Umbilical cord (tissue), 2 donors: ENCODE data around the gene USP17L13. TPM values are rescaled to one million over a fixed set of nuclear protein-coding genes. Genes with fewer than 3 reads are reported as not detected.
"Not testable (repeated sequence)": the region's sequence is repeated elsewhere in the genome, so short reads cannot be mapped to it uniquely, and the experiment has no call there.

Source experiments
- DNase-seq: peaks from one replicate; pipeline ENCODE4 v3.0.0-alpha.2; 2015; ENCODE audit warnings: low spot score
- total RNA-seq: library from RNA; depleted of rRNA; stranded (reverse); fragments of >200 nt; gene quantifications from one replicate; pipeline ENCODE4 v1.2.3, GENCODE V29; 2014; ENCODE audit warnings: low replicate concordance; ENCODE audit not compliant: insufficient read depth

The USP17L13 gene, protein sequence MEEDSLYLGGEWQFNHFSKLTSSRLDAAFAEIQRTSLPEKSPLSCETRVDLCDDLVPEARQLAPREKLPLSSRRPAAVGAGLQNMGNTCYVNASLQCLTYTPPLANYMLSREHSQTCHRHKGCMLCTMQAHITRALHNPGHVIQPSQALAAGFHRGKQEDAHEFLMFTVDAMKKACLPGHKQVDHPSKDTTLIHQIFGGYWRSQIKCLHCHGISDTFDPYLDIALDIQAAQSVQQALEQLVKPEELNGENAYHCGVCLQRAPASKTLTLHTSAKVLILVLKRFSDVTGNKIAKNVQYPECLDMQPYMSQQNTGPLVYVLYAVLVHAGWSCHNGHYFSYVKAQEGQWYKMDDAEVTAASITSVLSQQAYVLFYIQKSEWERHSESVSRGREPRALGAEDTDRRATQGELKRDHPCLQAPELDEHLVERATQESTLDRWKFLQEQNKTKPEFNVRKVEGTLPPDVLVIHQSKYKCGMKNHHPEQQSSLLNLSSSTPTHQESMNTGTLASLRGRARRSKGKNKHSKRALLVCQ
- not detected for total RNA-seq

DNA sequence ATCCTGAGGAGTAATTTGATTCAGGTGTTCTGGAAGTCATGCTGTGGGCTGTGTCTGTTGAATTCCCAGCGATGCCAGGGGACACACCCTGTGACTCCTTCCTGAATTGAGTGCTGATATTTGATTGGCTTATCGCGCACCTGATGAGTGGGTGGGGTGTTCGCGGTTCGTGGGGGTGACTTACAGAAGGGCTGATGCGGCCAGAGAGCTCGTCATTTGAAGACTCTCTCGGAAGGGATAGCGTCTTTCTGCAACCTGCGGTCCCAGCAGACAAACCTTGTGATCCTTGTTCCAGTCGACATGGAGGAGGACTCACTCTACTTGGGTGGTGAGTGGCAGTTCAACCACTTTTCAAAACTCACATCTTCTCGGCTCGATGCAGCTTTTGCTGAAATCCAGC is at the start of gene USP17L13:
Gene USP17L13 (plus strand): TSS at position 301 of the 400 bp plus-strand sequence. CDS start 0 bp downstream, at position 301.
- not testable (repeated sequence) for DNase-seq

DNA sequence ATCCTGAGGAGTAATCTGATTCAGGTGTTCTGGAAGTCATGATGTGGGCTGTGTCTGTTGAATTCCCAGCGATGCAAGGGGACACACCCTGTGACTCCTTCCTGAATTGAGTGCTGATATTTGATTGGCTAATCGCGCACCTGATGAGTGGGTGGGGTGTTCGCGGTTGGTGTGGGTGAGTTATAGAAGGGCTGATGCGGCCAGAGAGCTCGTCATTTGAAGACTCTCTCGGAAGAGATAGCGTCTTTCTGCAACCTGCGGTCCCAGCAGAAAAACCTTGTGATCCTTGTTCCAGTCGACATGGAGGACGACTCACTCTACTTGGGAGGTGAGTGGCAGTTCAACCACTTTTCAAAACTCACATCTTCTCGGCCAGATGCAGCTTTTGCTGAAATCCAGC is 14.3 kb upstream of the USP17L13 start, which contains the start of gene USP17L10:
Gene USP17L10 (plus strand): TSS at position 301 of the 400 bp plus-strand sequence. CDS start 0 bp downstream, at position 301.
- not testable (repeated sequence) for DNase-seq

DNA sequence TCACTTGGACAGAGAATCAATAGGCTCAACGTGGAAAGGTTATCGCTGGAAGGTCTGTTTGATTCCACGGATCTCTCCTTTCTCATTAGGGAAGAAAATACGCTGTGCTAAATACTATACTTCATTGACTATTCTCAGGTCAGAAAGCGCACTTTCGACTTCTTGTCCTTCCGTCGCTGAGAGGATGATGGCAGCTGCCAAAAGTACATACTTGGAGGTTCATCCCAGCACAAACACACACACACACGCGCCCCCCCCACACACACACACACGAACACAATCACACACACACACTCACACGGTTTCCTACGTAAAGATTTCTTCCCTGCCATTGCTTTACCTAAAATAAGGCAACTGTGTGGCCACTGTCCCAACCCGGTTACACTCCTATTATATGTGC is 10.0 kb upstream of the USP17L13 start:
- DNase-seq: not testable (repeated sequence)

DNA sequence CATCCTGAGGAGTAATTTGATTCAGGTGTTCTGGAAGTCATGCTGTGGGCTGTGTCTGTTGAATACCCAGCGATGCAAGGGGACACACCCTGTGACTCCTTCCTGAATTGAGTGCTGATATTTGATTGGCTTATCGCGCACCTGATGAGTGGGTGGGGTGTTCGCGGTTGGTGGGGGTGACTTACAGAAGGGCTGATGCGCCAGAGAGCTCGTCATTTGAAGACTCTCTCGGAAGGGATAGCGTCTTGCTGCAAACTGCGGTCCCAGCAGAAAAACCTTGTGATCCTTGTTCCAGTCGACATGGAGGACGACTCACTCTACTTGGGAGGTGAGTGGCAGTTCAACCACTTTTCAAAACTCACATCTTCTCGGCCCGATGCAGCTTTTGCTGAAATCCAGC is 9.6 kb upstream of the USP17L13 start, which contains the start of gene USP17L11:
Gene USP17L11 (plus strand): TSS at position 301 of the 400 bp plus-strand sequence. CDS start 0 bp downstream, at position 301.
- DNase-seq: not testable (repeated sequence)

DNA sequence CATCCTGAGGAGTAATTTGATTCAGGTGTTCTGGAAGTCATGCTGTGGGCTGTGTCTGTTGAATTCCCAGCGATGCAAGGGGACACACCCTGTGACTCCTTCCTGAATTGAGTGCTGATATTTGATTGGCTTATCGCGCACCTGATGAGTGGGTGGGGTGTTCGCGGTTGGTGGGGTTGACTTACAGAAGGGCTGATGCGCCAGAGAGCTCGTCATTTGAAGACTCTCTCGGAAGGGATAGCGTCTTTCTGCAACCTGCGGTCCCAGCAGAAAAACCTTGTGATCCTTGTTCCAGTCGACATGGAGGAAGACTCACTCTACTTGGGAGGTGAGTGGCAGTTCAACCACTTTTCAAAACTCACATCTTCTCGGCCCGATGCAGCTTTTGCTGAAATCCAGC is 4.8 kb upstream of the USP17L13 start, which contains the start of gene USP17L12:
Gene USP17L12 (plus strand): TSS at position 301 of the 400 bp plus-strand sequence. CDS start 0 bp downstream, at position 301.
- not testable (repeated sequence) for DNase-seq

DNA sequence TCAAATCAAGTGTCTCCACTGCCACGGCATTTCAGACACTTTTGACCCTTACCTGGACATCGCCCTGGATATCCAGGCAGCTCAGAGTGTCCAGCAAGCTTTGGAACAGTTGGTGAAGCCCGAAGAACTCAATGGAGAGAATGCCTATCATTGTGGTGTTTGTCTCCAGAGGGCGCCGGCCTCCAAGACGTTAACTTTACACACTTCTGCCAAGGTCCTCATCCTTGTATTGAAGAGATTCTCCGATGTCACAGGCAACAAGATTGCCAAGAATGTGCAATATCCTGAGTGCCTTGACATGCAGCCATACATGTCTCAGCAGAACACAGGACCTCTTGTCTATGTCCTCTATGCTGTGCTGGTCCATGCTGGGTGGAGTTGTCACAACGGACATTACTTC is 5.6 kb downstream of the USP17L13 start:
- not testable (repeated sequence) for DNase-seq

DNA sequence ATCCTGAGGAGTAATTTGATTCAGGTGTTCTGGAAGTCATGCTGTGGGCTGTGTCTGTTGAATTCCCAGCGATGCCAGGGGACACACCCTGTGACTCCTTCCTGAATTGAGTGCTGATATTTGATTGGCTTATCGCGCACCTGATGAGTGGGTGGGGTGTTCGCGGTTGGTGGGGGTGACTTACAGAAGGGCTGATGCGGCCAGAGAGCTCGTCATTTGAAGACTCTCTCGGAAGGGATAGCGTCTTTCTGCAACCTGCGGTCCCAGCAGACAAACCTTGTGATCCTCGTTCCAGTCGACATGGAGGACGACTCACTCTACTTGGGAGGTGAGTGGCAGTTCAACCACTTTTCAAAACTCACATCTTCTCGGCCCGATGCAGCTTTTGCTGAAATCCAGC is 9.4 kb downstream of the USP17L13 start, which contains the start of gene USP17L15:
Gene USP17L15 (plus strand): TSS at position 301 of the 400 bp plus-strand sequence. CDS start 0 bp downstream, at position 301.
- DNase-seq: not testable (repeated sequence)

DNA sequence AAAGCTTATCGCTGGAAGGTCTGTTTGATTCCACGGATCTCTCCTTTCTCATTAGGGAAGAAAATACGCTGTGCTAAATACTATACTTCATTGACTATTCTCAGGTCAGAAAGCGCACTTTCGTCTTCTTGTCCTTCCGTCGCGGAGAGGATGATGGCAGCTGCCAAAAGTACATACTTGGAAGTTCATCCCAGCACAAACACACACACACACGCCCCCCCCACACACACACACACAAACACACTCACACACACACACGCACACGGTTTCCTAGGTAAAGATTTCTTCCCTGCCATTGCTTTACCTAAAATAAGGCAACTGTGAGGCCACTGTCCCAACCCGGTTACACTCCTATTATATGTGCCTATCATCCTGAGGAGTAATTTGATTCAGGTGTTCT is 13.8 kb downstream of the USP17L13 start:
- DNase-seq: not testable (repeated sequence)

DNA sequence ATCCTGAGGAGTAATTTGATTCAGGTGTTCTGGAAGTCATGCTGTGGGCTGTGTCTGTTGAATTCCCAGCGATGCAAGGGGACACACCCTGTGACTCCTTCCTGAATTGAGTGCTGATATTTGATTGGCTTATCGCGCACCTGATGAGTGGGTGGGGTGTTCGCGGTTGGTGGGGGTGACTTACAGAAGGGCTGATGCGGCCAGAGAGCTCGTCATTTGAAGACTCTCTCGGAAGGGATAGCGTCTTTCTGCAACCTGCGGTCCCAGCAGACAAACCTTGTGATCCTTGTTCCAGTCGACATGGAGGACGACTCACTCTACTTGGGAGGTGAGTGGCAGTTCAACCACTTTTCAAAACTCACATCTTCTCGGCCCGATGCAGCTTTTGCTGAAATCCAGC is 18.9 kb downstream of the USP17L13 start, which contains the start of gene USP17L17:
Gene USP17L17 (plus strand): TSS at position 301 of the 400 bp plus-strand sequence. CDS start 0 bp downstream, at position 301.
- DNase-seq: not testable (repeated sequence)

DNA sequence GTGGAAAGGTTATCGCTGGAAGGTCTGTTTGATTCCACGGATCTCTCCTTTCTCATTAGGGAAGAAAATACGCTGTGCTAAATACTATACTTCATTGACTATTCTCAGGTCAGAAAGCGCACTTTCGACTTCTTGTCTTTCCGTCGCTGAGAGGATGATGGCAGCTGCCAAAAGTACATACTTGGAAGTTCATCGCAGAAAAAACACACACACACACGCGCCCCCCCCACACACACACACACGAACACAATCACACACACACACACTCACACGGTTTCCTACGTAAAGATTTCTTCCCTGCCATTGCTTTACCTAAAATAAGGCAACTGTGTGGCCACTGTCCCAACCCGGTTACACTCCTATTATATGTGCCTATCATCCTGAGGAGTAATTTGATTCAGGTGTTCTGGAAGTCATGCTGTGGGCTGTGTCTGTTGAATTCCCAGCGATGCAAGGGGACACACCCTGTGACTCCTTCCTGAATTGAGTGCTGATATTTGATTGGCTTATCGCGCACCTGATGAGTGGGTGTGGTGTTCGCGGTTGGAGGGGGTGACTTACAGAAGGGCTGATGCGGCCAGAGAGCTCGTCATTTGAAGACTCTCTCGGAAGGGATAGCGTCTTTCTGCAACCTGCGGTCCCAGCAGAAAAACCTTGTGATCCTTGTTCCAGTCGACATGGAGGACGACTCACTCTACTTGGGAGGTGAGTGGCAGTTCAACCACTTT is 23.4 kb downstream of the USP17L13 start, which contains the start of gene USP17L18:
Gene USP17L18 (plus strand): TSS at position 678 of the 728 bp plus-strand sequence. CDS start 0 bp downstream, at position 678.
- DNase-seq: not testable (repeated sequence)

DNA sequence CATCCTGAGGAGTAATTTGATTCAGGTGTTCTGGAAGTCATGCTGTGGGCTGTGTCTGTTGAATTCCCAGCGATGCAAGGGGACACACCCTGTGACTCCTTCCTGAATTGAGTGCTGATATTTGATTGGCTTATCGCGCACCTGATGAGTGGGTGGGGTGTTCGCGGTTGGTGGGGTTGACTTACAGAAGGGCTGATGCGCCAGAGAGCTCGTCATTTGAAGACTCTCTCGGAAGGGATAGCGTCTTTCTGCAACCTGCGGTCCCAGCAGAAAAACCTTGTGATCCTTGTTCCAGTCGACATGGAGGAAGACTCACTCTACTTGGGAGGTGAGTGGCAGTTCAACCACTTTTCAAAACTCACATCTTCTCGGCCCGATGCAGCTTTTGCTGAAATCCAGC is 28.4 kb downstream of the USP17L13 start, which contains the start of gene USP17L19:
Gene USP17L19 (plus strand): TSS at position 301 of the 400 bp plus-strand sequence. CDS start 0 bp downstream, at position 301.
- DNase-seq: not testable (repeated sequence)

DNA sequence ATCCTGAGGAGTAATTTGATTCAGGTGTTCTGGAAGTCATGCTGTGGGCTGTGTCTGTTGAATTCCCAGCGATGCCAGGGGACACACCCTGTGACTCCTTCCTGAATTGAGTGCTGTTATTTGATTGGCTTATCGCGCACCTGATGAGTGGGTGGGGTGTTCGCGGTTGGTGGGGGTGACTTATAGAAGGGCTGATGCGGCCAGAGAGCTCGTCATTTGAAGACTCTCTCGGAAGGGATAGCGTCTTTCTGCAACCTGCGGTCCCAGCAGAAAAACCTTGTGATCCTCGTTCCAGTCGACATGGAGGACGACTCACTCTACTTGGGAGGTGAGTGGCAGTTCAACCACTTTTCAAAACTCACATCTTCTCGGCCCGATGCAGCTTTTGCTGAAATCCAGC is 33.1 kb downstream of the USP17L13 start, which contains the start of gene USP17L20:
Gene USP17L20 (plus strand): TSS at position 301 of the 400 bp plus-strand sequence. CDS start 0 bp downstream, at position 301.
- not testable (repeated sequence) for DNase-seq

DNA sequence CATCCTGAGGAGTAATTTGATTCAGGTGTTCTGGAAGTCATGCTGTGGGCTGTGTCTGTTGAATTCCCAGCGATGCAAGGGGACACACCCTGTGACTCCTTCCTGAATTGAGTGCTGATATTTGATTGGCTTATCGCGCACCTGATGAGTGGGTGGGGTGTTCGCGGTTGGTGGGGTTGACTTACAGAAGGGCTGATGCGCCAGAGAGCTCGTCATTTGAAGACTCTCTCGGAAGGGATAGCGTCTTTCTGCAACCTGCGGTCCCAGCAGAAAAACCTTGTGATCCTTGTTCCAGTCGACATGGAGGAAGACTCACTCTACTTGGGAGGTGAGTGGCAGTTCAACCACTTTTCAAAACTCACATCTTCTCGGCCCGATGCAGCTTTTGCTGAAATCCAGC is 37.9 kb downstream of the USP17L13 start, which contains the start of gene USP17L21:
Gene USP17L21 (plus strand): TSS at position 301 of the 400 bp plus-strand sequence. CDS start 0 bp downstream, at position 301.
- not testable (repeated sequence) for DNase-seq

DNA sequence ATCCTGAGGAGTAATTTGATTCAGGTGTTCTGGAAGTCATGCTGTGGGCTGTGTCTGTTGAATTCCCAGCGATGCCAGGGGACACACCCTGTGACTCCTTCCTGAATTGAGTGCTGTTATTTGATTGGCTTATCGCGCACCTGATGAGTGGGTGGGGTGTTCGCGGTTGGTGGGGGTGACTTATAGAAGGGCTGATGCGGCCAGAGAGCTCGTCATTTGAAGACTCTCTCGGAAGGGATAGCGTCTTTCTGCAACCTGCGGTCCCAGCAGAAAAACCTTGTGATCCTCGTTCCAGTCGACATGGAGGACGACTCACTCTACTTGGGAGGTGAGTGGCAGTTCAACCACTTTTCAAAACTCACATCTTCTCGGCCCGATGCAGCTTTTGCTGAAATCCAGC is 42.6 kb downstream of the USP17L13 start, which contains the start of gene USP17L22:
Gene USP17L22 (plus strand): TSS at position 301 of the 400 bp plus-strand sequence. CDS start 0 bp downstream, at position 301.
- DNase-seq: not testable (repeated sequence)

DNA sequence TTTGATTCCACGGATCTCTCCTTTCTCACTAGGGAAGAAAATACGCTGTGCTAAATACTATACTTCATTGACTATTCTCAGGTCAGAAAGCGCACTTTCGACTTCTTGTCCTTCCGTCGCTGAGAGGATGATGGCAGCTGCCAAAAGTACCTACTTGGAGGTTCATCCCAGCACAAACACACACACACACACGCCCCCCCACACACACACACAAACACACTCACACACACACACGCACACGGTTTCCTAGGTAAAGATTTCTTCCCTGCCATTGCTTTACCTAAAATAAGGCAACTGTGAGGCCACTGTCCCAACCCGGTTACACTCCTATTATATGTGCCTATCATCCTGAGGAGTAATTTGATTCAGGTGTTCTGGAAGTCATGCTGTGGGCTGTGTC is 47.0 kb downstream of the USP17L13 start:
- not testable (repeated sequence) for DNase-seq

Other genes with a start within 250 kb of the USP17L13 start
- gene FAM90A26, start 54.5 kb upstream of the USP17L13 start, total RNA-seq: not detected
- gene USP17L10, start 14.2 kb upstream of the USP17L13 start, total RNA-seq: not detected
- gene USP17L11, start 9.5 kb upstream of the USP17L13 start, total RNA-seq: not detected
- not detected for gene USP17L12, start 4.7 kb upstream of the USP17L13 start, total RNA-seq
- 0.72 TPM for gene USP17L15, start 9.5 kb downstream of the USP17L13 start, total RNA-seq
- not detected for gene USP17L17, start 19.0 kb downstream of the USP17L13 start, total RNA-seq
- not detected for gene USP17L18, start 23.7 kb downstream of the USP17L13 start, total RNA-seq
- gene USP17L19, start 28.5 kb downstream of the USP17L13 start, total RNA-seq: not detected
- gene USP17L20, start 33.2 kb downstream of the USP17L13 start, total RNA-seq: not detected
- not detected for gene USP17L21, start 38.0 kb downstream of the USP17L13 start, total RNA-seq
- gene USP17L22, start 42.7 kb downstream of the USP17L13 start, total RNA-seq: 0.72 TPM
- not detected for gene USP17L24, start 100.3 kb downstream of the USP17L13 start, total RNA-seq
- not detected for gene USP17L25, start 105.0 kb downstream of the USP17L13 start, total RNA-seq
- gene USP17L26, start 109.8 kb downstream of the USP17L13 start, total RNA-seq: not detected
- gene USP17L5, start 114.5 kb downstream of the USP17L13 start, total RNA-seq: not detected
- gene USP17L27, start 119.3 kb downstream of the USP17L13 start, total RNA-seq: not detected
- gene USP17L28, start 124.0 kb downstream of the USP17L13 start, total RNA-seq: not detected
- gene USP17L29, start 128.7 kb downstream of the USP17L13 start, total RNA-seq: not detected
- gene USP17L30, start 138.2 kb downstream of the USP17L13 start, total RNA-seq: not detected
- gene DEFB131A, start 219.5 kb downstream of the USP17L13 start, total RNA-seq: not detected